Pancreas (tissue), 10 donors: ENCODE measurements around the gene INPP5D. TPM values are rescaled to one million over a fixed set of nuclear protein-coding genes. Genes with fewer than 3 reads are reported as not detected.
"Not testable (repeated sequence)": the region's sequence is repeated elsewhere in the genome, so short reads cannot be mapped to it uniquely, and the experiment has no call there.

Experiments
- ATAC-seq, 4 donors: fragments of 200-7000 bp; cut with Tn5 transposase; one replicate each; pipeline versions ENCODE4 v1.8.0 to v1.9.1; 2020; ENCODE audit warnings: mild to moderate bottlenecking in 4 of 4, moderate library complexity in 4 of 4
- DNase-seq, 6 donors: peaks; one replicate each; pipeline ENCODE4 v3.0.0-alpha.2; 2020
- FAIRE-seq: peaks from 2 replicates; lab custom pipeline; 2012; peaks lifted over from hg19 to GRCh38; lab: Jason Lieb, UNC
- H3K27ac ChIP-seq, 4 donors: fragments of 200-600 bp; sonication (generic); 1 replicate in 3 of 4; 2 replicates in 1 of 4; pipeline versions ENCODE4 v1.5.0 to v1.8.0; 2020
- H3K27me3 ChIP-seq, 4 donors: fragments of 200-600 bp; one replicate each; pipeline ENCODE4 v1.8.0; 2021
- H3K36me3 ChIP-seq, 3 donors: fragments of 200-600 bp; sonication (generic) in 1 of 3; one replicate each; pipeline versions ENCODE4 v1.5.0 to v1.8.0; 2020 to 2021
- H3K4me1 ChIP-seq, 3 donors: fragments of 200-600 bp; one replicate each; pipeline ENCODE4 v1.8.0; 2021
- H3K4me3 ChIP-seq, 4 donors: fragments of 200-600 bp; sonication (generic) in 2 of 4; one replicate each; pipeline versions ENCODE4 v1.5.0 to v1.8.0; 2020 to 2021
- H3K9me3 ChIP-seq, 4 donors: fragments of 200-600 bp; one replicate each; pipeline ENCODE4 v1.8.0; 2021
- WGBS, 2 donors: extraction: QIAGEN DNeasy Blood & Tissue Kit; methylation state at CpG; one replicate each; pipeline ENCODE4 v1.1.7; 2013; 5-methylcytosine and 5-hydroxymethylcytosine counted together
- intact Hi-C, 3 donors: fragments of 100-400 bp; cut with DNase I; formaldehyde crosslinking; loops; one replicate each; pipeline versions ENCODE4 v1.11.1 to v1.14.2; 2022
- polyA plus RNA-seq, 2 donors: library from polyadenylated mRNA; stranded (reverse); fragments of 200-250 nt; gene quantifications; one replicate each; pipeline ENCODE4 v1.2.3, GENCODE V29; 2013
- total RNA-seq, 6 donors: library from RNA; stranded (reverse); fragmentation: NEBNext Ultra II Directional in 4 of 6; extraction: Animal tissue kit (Norgen Biotek cat#: 25700) in 4 of 6; gene quantifications; one replicate each; pipeline versions ENCODE4 v1.2.1 to v1.2.4, GENCODE V29; 2021 to 2023
- TF ChIP-seq, protein P1 (sequence below), 4 donors: fragments of 200-600 bp; sonication (generic) in 3 of 4; IDR thresholded peaks; one replicate each; pipeline versions ENCODE4 v1.5.0 to v1.8.0; 2021; ENCODE audit warnings: antibody characterized with exemption in 4 of 4
- donor health status: healthy with polysubstance abuse.
- donor health status: DM: no; HTN: no; CAD: no; lungs with moderate emphysema.
- donor health status: DM: no; HTN: no; CAD: no.
- donor health status: control.
- donor health status: control.
- donor health status: Bipolar disorder and iron deficiency.
- donor health status: DM: yes; HTN: yes; CAD: no.
- donor health status: DM: no; HTN: no; CAD: no.
- donor health status: DM: no; HTN: no; CAD: no.
- donor health status: DM: yes; HTN: yes; CAD: no.

The INPP5D gene
- total and polyA plus RNA-seq, 8 donors, result 1.1 to 11.4 (median 2.3) TPM

DNA sequence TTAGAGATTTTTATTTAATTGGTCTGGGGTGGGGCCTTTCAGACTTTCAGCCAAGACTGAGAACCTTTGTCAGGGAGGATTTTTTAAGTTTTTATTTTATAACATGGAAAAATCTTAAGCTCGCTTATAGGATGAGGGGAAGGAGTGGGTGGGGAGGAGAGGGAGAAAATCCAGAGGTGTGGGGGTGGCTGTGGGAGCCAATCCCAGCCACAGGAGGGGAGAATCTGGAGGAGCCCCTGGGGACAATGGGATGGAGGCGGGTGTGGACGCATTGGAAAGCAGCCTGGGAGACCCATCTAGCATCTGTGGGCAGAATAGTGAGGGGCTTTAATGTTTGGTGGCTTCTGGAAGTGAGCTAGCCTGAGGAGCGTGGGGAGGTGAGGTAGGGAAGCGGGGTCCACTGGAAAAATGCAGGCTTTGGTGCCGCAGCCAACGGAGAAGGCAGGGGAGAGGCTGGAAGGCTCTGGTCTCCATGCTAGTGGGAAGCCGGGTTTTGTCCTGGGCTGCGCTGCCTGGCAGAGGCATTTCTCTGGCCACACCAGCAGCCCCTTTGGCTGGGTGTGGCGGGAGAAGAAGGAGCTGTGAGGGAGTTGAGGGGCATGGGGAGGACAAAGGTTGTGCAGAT lies 11.5 kb upstream of the INPP5D start:
- DNase-seq (peak in 1 of 6 donors; percentile 46), ATAC-seq (no peak), FAIRE-seq (no peak)
- TF ChIP-seq, protein P1, sequence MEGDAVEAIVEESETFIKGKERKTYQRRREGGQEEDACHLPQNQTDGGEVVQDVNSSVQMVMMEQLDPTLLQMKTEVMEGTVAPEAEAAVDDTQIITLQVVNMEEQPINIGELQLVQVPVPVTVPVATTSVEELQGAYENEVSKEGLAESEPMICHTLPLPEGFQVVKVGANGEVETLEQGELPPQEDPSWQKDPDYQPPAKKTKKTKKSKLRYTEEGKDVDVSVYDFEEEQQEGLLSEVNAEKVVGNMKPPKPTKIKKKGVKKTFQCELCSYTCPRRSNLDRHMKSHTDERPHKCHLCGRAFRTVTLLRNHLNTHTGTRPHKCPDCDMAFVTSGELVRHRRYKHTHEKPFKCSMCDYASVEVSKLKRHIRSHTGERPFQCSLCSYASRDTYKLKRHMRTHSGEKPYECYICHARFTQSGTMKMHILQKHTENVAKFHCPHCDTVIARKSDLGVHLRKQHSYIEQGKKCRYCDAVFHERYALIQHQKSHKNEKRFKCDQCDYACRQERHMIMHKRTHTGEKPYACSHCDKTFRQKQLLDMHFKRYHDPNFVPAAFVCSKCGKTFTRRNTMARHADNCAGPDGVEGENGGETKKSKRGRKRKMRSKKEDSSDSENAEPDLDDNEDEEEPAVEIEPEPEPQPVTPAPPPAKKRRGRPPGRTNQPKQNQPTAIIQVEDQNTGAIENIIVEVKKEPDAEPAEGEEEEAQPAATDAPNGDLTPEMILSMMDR (IDR thresholded peaks at IDR 0.05), result no peak
- 76 to 83% methylated on average over 10 of the region's 10 CpGs for WGBS, 2 donors
- no peaks in the 10 kb centered on the region for H3K36me3 ChIP-seq
- H3K27me3 ChIP-seq, result peaks cover 0 to 4% (median 0%) of the 10 kb centered on the region in 4 donors
- no peaks in the 10 kb centered on the region for H3K4me1 ChIP-seq
- H3K9me3 ChIP-seq, result no peaks in the 10 kb centered on the region
- no peak overlapping the region for H3K4me3 ChIP-seq
- H3K27ac ChIP-seq, result no peak overlapping the region
- intact Hi-C loops, result loop anchor here in 1 of 3 donors (10.0 kb wide), 1 partner anchor 174 kb away; the partner anchor contains the start of gene SNORC

DNA sequence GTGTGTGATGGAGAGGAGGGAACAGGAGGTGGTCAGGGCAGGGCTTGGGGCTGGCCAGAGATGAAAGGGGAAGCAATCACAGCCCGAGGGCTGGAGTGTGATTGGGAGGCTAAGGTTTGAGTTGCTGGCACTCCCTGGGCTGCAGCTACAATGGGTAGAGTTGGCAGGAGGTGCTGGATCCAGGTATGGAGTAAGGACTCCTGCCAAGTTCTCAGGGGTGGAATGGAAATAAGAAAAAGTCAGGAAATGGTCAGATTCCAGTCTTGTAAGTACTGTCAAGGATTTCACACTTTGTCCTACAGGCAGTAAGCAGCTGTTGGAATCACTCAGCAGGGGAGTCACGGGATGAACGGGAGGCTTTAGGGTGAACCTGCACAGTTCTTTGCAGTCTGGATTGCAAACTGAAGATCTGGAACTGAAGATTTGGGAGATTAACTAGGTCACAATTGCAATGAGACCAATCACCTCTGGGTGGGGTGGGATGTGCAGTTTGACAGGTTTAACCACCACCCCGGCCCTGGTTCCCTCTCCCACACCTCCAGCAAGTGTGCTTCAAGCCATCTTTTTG lies 10.9 kb upstream of the INPP5D start:
- ATAC-seq, result peak in 1 of 4 donors; percentile 24
- 23 to 30% methylated on average over 4 of the region's 4 CpGs for WGBS, 2 donors
- Histone ChIP-seq H3K9me3 (no peaks in the 10 kb centered on the region), H3K27me3 (peaks cover 0 to 4% (median 0%) of the 10 kb centered on the region in 4 donors), H3K36me3 (no peaks in the 10 kb centered on the region), H3K4me1 (no peaks in the 10 kb centered on the region), H3K4me3 (no peak overlapping the region), H3K27ac (no peak overlapping the region)
- no peak for FAIRE-seq
- TF ChIP-seq, protein P1 (IDR thresholded peaks at IDR 0.05), result no peak
- intact Hi-C loops, result loop anchor here in 1 of 3 donors (10.0 kb wide), 1 partner anchor 174 kb away; the partner anchor contains the start of gene SNORC
- DNase-seq, result peak in 1 of 6 donors; percentile 28

DNA sequence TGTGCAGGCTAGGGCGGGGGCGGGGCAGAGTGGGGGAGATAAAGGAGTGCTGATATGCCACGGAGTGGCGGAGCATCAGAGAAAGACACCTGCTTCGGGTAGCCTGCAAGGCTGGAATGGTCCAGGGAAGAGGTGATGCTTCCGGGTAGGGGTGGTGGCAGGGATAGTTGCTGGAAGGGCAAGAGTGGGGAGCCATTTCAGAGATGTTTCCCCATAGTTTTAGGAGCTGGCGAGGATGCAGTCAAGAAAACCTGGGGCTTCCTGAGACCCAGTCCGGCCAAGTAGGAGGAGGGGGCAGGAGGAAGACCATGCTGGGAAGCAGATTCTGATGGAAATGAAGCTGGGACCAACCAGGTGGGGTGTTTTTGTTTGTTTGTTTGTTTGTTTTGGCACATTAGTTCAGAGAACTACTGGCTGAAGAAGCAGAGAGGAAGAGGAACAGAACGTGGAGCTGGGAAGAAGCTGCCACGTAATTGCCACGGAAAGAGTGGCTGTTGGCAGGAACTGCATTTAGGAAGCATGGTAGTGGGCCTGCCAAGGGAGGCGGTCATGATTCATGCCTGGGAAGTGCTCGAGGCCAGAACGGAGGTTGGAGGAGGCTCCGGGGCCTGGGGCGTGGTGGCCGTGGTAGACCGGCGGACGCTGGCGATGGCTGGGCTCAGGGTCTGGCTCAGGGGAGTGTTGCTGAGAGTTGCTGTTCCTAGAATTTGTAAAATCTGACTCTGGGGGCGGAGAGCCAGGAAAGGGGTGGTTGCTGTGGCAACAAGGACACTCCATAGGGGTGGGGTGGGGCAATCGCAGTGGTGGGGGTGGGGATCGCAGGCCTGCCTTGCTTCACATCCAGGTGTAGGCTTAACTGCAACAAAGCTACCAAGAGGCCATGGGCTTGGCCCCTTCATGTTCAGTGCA lies 8.6 kb upstream of the INPP5D start:
- Histone ChIP-seq H3K9me3 (no peaks in the 10 kb centered on the region), H3K36me3 (no peaks in the 10 kb centered on the region), H3K4me1 (no peaks in the 10 kb centered on the region), H3K27ac (no peak overlapping the region), H3K4me3 (no peak overlapping the region), H3K27me3 (peaks cover 0 to 4% (median 0%) of the 10 kb centered on the region in 4 donors)
- TF ChIP-seq, protein P1 (IDR thresholded peaks at IDR 0.05), result no peak
- intact Hi-C loops, result no loop called here
- 49 to 50% methylated on average over 24 of the region's 24 CpGs for WGBS, 2 donors
- DNase-seq (peak in 1 of 6 donors; percentile 35), FAIRE-seq (no peak), ATAC-seq (peak in 2 of 4 donors; percentile 34 to 50)

DNA sequence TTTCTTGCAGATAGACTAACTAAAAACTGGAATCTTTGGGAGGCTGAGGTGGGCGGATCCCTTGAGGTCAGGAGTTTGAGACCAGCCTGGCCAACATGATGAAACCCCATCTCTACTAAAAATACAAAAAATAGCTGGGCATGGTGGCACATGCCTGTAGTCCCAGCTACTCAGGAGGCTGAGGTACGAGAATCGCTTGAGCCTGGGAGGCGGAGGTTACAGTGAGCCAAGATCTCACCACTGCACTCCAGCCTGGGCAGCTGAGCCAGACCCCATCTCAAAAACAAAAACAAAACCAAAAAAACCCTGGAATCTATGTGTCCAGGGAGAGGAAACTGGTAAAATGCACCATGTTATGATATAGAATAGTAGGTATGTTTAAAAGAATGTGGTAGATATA lies 7.6 kb upstream of the INPP5D start:
- DNase-seq, result not testable (repeated sequence)
- 87 to 90% methylated on average over 4 of the region's 4 CpGs for WGBS, 2 donors

More for the DNA sequence above, 7.6 kb upstream of the INPP5D start:
- H3K27me3 ChIP-seq, H3K9me3 ChIP-seq, H3K4me3 ChIP-seq, intact Hi-C loops, FAIRE-seq, H3K27ac ChIP-seq, H3K36me3 ChIP-seq, ATAC-seq, H3K4me1 ChIP-seq: not testable (repeated sequence)
